NCI-H510A (cell line): ENCODE measurements around the gene SPHKAP.
"Not testable (repeated sequence)": the region's sequence is repeated elsewhere in the genome, so short reads cannot be mapped to it uniquely, and the experiment has no call there.

ENCODE experiments used
- DNase-seq: peaks from one replicate; lab custom pipeline; 2025; lab: John Stamatoyannopoulos, UW

Gene SPHKAP

DNA sequence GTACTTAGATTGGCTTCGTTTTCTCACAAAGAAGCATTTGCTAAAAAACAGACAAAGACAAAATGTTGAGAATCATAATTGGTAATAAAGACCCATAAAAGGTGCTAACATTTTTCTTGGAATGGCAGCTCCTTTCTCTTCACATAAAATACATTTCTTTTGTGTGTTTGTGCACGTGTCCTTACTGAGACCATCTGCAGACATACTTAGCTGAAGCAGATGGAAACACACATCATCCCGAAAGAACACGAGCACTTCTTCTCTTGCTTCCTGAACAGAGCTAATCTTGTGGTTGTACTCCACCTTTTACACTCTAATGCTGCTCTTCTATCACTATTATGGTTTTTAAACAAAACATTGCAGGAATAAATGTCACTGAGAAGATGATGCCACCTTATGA, 142.5 kb downstream of the SPHKAP start:
- no peak for DNase-seq

DNA sequence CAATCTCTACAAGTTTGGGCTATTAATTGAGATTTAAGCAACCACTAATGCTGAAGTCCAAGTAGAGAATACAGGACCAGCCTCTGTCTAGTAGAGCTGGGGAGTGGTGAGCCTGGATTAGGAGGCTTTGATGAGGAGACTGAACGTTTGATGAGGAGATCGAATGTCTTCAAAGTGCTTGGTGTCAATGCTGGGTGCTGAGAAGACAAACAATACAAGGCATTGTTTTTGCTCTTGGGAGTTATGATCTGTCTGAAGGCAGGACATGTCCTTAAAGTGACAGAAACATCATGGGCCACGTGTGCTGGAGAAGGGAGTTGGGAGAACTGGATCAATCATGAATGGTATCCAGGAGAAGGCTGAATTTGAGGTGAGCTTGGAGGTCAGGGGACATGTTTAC, 143.6 kb downstream of the SPHKAP start:
- DNase-seq: no peak

DNA sequence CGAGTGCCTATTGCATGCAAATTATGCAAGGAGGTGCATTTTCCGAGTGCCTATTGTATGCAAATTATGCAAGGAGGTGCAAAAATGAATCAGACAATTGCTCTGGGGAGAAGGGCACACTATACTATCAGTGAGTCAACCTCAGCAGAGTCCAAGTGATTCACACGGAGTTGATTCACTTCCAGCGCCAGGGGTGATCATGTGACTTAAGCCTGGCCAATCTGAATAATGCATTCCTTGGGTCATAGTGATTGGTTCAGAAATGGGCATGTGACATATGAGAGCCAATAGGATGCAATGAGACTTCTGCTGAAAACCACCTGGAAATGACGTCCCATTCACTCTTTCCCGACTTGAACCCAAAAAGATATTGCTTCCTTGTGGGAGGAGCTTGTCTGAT, 157.9 kb downstream of the SPHKAP start:
- no peak for DNase-seq

DNA sequence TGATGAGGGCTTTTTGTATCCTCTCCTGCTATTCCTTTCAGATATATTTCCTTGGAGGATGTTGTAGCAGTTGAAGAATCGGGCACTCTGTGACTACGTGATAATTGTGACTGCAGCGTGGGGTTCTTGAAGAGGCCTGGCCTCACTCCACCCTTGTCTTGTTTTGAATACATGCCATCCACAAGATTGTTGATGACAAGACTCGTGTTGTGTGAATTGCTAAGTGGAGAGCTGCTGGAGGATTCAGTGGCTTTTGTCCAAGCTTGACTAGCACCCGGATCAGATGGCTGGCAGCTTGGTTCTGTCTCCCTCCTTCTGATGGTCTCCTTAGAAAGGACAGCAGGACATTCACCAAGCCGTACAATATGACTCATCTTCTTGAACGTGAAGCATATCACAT, 163.2 kb downstream of the SPHKAP start:
- DNase-seq: no peak

DNA sequence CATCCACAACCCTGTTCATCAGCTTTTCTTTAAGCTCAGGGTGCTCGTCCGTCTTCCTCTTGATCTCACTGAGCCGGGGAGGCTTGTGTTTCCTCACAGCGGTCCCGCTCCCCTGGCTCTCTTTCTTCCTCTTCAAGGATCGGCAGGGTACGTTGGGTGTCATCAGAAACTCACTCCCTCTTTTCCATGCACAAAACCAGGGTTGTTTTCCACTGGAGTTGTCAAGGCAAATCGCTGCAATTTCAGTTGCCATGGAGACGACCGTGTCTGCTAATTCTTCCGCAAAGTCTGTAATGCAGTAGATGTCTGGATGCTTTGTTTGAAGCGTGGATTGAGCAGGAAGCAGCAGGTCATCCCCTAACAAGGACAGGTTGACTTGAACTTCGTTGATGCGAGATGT, 163.7 kb downstream of the SPHKAP start:
- DNase-seq: no peak

DNA sequence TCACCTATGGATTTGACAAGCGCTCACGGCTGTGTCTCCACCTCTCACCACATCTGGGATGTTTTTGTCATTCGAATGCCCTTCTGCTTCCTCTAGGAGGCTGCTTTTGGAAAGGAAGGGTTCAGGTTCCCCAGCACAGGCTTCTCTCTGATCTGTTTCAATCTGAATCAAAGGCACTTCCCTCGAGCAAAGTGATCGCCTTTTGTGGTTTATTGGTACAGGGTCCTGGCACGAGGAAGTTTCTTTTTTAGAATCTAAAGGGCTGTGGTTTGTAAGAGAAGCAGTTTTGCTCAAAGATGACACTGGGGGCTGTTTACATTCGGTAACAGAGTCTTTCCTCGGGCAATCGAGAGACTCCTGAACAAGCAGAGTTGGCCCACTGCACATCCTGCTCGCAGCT, 165.1 kb downstream of the SPHKAP start:
- DNase-seq: no peak

DNA sequence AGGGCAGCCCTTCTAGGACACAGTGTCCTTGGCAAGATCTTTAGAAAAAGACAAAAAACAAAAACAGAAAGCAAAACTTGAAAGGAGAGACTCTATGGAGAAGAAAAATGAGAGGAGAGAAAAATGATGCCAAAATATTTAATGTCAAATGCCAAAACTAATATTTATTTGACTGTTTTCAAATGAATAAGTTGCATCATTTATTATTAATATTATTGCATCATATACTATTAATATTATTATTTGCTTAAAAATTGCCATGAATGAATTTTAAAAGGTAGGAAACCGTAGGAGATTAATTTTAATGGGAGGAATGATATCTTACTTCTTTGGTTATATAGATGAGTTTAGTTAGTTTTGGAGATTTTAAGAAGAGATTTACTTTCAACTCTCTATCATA, 165.7 kb downstream of the SPHKAP start:
- no peak for DNase-seq

DNA sequence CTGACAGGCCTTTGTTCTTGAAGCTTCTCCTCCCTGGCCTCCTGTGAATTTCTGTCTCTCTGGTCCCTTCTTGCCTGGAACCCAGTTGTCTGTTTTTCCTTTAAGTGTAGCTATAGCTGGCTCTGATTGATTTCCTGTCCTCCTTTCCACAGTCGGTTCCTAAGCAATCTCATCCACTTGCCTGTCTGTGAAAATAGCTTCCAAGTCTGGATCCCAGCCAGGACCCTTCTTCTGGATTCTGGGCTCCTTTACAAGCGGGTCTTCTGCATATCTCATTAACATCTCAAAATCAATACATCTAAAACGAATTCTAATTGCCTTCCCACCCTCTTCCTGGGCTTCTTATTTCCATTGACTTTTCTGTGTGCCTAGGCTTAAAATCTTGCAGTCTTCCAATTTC, 185.1 kb downstream of the SPHKAP start:
- DNase-seq: no peak

DNA sequence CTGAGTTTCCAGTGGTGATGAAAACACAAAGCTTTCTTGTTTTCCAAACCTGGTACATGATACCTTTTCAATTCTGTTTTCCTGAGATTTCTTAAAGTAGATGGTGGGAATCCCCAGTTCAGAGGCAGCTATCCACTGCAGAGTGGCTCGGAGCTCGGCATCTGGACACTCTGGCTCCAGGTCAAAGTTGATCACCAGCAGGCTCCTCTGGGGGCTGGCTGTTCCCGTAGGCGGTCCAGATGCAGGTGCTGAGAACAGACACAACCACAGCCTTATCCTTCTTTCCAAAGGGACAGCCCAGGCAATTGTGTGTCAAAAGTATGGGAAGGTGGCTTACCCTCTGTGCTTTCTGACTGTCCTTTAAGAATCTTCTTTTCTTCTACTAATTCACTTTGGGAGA, 190.6 kb downstream of the SPHKAP start:
- DNase-seq: no peak

DNA sequence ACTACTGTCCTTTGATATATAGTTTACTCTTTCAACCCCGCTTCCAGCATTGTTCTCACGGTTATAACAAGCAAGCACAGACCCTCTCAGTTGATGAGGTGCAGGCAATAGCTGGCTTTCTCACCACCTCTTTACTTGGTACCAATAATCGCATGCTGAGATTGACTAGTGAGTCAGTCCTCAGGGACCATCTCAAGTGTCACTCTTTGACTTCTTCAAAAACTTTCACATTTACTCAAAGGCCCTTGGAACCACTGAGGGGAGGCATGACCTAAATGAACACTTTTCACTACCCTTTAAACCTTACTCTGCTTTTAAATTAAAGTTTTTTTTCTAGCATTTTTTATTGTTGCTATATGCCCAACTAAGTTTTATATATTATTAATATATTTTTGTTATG, 208.2 kb downstream of the SPHKAP start:
- DNase-seq: no peak

DNA sequence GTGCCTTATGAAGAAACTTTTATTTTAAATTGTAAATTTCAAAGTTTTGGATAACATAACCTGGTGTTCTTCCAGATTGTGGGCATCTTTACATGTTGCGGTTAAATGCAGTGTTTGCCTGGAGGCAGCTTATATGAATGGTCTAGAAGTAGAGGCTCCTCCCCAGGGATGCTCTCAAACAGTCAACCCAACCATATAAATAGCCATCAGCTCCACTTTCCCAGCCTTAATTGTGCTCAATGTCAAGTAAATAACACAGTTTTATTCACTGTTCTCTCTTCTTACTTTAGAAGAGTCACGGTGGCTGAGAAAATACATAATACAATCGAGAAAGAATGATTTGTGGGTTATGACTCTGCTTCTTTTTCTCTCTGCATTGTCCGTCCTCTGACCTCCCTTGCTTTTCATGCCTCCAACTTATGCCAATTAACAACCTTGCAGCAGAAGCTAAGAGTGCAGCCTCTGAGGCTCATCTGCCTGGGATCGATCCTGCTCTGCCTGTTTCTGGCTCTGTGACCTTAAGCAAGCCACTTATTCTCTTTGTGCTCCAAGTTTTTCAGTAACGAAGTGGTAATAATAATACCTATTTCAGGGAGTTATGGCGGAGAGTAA, 209.8 kb downstream of the SPHKAP start:
- DNase-seq: no peak

DNA sequence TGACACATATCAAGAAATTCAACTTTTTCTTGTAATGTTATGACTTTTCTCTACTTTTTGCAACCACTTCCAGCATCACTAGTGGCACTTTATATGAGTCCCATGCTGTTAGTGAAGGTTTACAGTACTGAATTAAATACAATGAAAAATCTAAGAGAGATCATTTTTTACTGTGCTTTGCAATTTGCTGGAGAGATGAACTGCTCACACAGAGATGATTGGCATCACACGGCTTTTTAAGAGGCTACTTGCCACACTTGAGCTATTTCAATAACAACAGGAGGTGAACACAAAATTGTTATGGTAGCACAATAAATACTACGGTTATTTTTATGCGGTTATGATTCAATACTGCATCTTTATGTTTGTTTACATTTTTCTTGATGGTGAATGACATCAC, 221.2 kb downstream of the SPHKAP start:
- no peak for DNase-seq

DNA sequence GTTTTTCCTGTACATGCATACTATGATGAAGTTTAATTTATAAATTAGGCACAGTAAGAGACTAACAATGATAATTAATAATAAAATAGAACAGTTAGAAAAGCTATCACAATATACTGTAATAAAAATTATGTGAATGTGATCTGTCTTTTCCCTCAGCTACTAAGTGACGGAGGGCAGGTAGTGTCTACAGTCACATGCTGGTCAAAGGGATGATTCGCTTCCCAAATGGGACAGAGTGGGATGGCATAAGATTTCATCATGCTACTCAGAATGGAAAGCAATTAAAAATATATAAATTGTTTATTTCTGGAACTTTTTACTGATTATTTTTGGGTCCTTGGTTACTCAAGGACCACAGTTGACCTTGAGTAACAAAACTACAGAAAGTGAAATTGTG, 238.5 kb downstream of the SPHKAP start:
- no peak for DNase-seq

DNA sequence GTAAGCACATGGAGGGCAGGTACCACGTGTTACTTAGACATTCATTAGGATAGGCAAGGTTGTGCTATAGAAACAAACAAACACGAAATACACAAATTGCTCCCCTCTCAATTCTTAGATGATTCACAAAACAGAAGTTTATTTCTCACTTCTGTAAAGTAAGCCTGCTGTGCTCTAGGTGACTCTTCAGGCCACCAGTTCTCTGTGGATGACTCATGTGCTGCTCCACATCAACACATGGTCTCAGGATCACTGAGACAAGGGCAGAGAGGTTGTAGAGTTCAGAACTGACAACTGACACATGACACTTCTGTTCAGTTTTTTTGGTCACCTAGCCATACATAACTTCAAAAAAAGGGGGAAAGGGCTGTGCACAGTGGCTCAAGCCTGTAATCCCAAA, 239.5 kb downstream of the SPHKAP start:
- DNase-seq: no peak

DNA sequence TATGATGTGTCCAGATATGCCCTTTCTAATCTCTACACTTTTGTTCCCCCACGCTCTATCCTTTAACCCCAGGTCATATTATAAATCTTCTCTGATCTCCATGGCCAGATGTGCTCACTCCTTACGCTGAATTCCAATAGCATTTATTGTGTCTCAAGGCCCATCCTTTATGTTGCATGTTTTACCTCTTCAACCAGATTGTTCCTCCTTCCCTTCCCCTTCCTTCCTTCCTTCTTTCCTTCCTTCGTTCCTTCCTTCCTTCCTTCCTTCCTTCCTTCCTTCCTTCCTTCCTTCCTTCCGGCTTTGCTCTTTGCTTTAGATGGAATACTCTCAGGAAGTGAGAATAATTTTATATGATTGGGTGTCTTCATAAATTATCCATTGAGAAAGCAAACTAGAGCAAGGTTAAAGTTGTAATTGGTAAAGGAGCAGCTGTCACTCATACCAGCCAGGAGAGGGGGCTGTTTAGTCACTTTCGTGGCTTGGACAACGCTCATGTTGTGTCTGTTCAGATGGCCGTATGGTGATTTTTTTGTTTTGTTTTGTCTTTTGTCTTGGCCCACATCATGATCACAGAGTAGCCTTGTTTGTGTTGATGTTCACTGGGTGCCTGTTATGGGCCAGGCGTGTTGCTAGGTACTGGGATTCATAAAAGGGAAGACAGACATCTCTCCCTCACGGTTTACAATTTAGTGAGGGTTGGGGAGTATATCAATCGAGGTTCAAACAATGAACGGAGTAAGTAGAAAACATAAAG, 242.0 kb downstream of the SPHKAP start:
- DNase-seq: peak; percentile 12

DNA sequence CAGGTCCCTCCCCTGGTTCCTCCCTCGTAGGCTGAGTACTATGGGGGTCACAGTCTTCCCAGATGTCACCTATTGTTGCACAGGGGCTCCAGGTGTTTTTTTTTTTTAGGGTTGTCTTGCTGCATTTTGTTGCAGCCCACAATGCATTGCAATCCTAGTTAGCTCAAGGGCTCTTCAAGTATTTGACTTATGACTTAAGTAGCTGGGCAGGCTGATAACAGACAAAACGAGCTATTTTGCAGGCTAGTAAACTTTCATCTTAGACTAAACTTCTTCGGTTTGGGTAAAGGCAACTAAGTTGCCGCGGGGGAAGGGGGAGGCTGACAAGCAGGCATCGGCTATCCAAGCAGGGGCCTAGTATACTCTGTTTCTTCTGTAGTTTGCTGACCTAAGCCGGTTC, 245.2 kb downstream of the SPHKAP start:
- not testable (repeated sequence) for DNase-seq

DNA sequence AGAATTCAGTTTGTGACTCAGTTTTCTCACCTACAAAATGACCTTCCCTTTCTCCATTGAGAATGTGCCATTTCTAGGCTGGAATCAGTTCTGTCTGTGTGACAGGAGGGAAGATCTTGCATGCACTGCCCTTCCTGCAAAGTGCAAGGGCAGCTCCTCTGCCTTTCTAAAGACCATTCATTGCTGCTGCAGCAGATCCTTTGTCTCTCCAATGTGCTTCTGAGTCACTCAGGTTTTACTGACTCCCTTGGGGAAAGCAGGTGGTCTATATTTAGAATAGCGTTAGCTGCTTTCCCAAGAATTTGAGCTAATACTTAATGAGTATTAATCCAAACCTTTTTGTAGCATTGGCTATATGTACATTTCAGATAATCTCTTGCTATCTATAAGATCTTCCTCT, 247.6 kb downstream of the SPHKAP start:
- no peak for DNase-seq

DNA sequence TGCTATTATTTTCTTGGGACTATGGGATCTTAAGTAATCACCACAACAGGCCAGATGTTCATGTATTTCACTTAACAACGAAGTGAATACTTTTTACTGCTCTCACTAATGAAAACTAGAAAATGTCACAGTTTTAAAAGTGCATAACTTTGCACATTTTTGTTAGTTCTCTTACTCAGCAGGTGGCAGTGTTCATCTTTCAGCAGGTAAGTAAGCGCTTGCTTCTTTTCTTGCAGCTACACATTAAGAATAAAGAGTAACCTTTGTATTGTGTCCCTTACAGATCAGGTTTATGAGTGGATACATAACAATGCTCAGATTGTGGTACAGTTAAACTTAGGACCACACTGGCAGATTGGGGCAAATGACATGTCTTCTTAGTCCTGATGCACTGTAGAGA, 249.1 kb downstream of the SPHKAP start:
- DNase-seq: no peak

DNA sequence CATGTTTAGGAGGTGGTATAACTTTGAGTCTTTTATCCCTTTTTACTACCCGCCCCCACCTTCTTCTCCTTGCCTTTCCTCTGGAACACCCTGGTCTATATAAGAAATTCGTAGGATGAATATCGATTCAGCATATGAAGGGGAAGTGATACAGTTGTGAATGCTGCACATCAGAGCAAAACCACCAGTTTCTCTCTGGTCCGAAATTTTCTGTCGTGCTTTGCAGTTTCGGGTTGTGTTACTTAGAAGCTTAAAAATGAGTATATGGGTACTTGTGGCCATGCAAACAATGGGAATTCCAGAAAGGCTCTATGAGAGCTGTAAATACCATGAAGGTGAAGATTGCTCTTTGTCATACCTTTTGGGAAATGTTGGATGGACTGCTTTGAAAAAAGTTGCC, 249.5 kb downstream of the SPHKAP start:
- no peak for DNase-seq
